Measurements from ENCODE around the gene ATXN1L. TPM values are rescaled to one million over a fixed set of nuclear protein-coding genes. Genes with fewer than 3 reads are reported as not detected.
"Not testable (repeated sequence)": the region's sequence is repeated elsewhere in the genome, so short reads cannot be mapped to it uniquely, and the experiment has no call there.

The ATXN1L gene
- total and polyA plus RNA-seq, 4 donors, result 5.7 to 15.0 (median 8.5) TPM

GRCh38 chr16:71904239-71904638 is 58.5 kb downstream of the ATXN1L start:
- Histone ChIP-seq H3K36me3 (ENCODE audit: control insufficient read depth in 4 of 4, insufficient read depth in 3 of 4, low read depth in 1 of 4, low read length in 3 of 4) (peaks cover 0 to 1% (median 0%) of the 10 kb centered on the region in 4 donors), H3K27ac (ENCODE audit: low read depth in 1 of 2, low read length in 2 of 2) (no peak overlapping the region), H3K27me3 (ENCODE audit: control insufficient read depth in 4 of 4, insufficient read depth in 4 of 4, low read length in 3 of 4) (no peaks in the 10 kb centered on the region), H3K9me3 (ENCODE audit: control insufficient read depth in 4 of 4, low read length in 3 of 4) (no peaks in the 10 kb centered on the region), H3K4me3 (ENCODE audit: low read depth in 1 of 3, low read length in 3 of 3) (no peak overlapping the region), H3K4me1 (ENCODE audit: control insufficient read depth in 4 of 4, insufficient read depth in 4 of 4, low read length in 3 of 4) (peaks cover 0 to 11% (median 2%) of the 10 kb centered on the region in 4 donors), H3K9ac (ENCODE audit: low read depth in 1 of 2, low read length in 2 of 2) (no peak overlapping the region)
- no peak for TF ChIP-seq HNF4A (conservative IDR thresholded peaks at IDR 0.05)
- TF ChIP-seq TAF1 (conservative IDR thresholded peaks at IDR 0.05), result no peak
- TF ChIP-seq RXRA (IDR thresholded peaks at IDR 0.05), result no peak
- no peak for TF ChIP-seq JUND (IDR thresholded peaks at IDR 0.05)
- no peak for TF ChIP-seq RAD21 (IDR thresholded peaks at IDR 0.05)
- TF ChIP-seq YY1 (IDR thresholded peaks at IDR 0.05), result no peak
- no peak for TF ChIP-seq CTCF (IDR thresholded peaks at IDR 0.05; ENCODE audit: low read depth, low read length, missing input control)
- 85% methylated on average over 9 of the region's 9 CpGs for WGBS
- no peak for DNase-seq (ENCODE audit: low spot score)

GRCh38 chr16:71905765-71906164 is 60.0 kb downstream of the ATXN1L start:
- H3K9me3 ChIP-seq (ENCODE audit: control insufficient read depth in 4 of 4, low read length in 3 of 4); DNase-seq (ENCODE audit: low spot score); H3K4me3 ChIP-seq (ENCODE audit: low read depth in 1 of 3, low read length in 3 of 3); H3K9ac ChIP-seq (ENCODE audit: low read depth in 1 of 2, low read length in 2 of 2); H3K27ac ChIP-seq (ENCODE audit: low read depth in 1 of 2, low read length in 2 of 2); H3K4me1 ChIP-seq (ENCODE audit: control insufficient read depth in 4 of 4, insufficient read depth in 4 of 4, low read length in 3 of 4); H3K36me3 ChIP-seq (ENCODE audit: control insufficient read depth in 4 of 4, insufficient read depth in 3 of 4, low read depth in 1 of 4, low read length in 3 of 4); H3K27me3 ChIP-seq (ENCODE audit: control insufficient read depth in 4 of 4, insufficient read depth in 4 of 4, low read length in 3 of 4): not testable (repeated sequence)
- WGBS, result 80% methylated on average over 6 of the region's 6 CpGs

Other genes starting within 250 kb of the ATXN1L start
- 1 to 10 TPM; 4.9 TPM for gene MARVELD3, start 219.8 kb upstream of the ATXN1L start, total RNA-seq
- gene MARVELD3, start 219.8 kb upstream of the ATXN1L start, polyA plus RNA-seq, result 1 to 10 TPM; 1.8 to 3.3 TPM
- 1 to 10 TPM; 5.5 to 7.8 TPM for gene PHLPP2, start 121.3 kb upstream of the ATXN1L start, total RNA-seq
- 1 to 10 TPM; 1.2 to 2.2 TPM for gene PHLPP2, start 121.3 kb upstream of the ATXN1L start, polyA plus RNA-seq
- gene AP1G1, start 37.1 kb upstream of the ATXN1L start, total RNA-seq, result 10 to 100 TPM; 41.9 to 64.4 TPM
- 10 to 100 TPM; 11.4 to 23.8 TPM for gene AP1G1, start 37.1 kb upstream of the ATXN1L start, polyA plus RNA-seq
- gene ZNF821, start 38.2 kb downstream of the ATXN1L start, total RNA-seq, result 1 to 10 TPM; 1.9 to 2.1 TPM
- 1 to 10 TPM; 1.0 to 3.0 TPM for gene ZNF821, start 38.2 kb downstream of the ATXN1L start, polyA plus RNA-seq
- gene IST1, start 49.6 kb downstream of the ATXN1L start, total RNA-seq, result 10 to 100 TPM; 65.4 to 95.3 TPM
- gene IST1, start 49.6 kb downstream of the ATXN1L start, polyA plus RNA-seq, result 10 to 100 TPM; 33.8 to 41.7 TPM
- 1 to 10 TPM; 1.2 to 3.3 TPM for gene PKD1L3, start 154.4 kb downstream of the ATXN1L start, total RNA-seq
- gene PKD1L3, start 154.4 kb downstream of the ATXN1L start, polyA plus RNA-seq, result under 1 TPM; 0.15 to 0.57 TPM
- 100 to 1,000 TPM in 1 of 2 donors, 10 to 100 TPM in 1; 14.4 to 150 TPM for gene DHODH, start 162.8 kb downstream of the ATXN1L start, total RNA-seq
- 10 to 100 TPM; 62.7 to 96.1 TPM for gene DHODH, start 162.8 kb downstream of the ATXN1L start, polyA plus RNA-seq
- over 10,000 TPM; 13,922 to 117,679 TPM for gene HP, start 208.5 kb downstream of the ATXN1L start, total RNA-seq
- over 10,000 TPM; 42,039 to 64,932 TPM for gene HP, start 208.5 kb downstream of the ATXN1L start, polyA plus RNA-seq
- 100 to 1,000 TPM in 1 of 2 donors, 10 to 100 TPM in 1; 94.5 to 129 TPM for gene HPR, start 217.2 kb downstream of the ATXN1L start, total RNA-seq
- gene HPR, start 217.2 kb downstream of the ATXN1L start, polyA plus RNA-seq, result 1,000 to 10,000 TPM in 1 of 2 donors, 100 to 1,000 TPM in 1; 201 to 1,958 TPM
- 10 to 100 TPM in 1 of 2 donors, 1 to 10 TPM in 1; 5.0 to 11.6 TPM for gene TXNL4B, start 247.6 kb downstream of the ATXN1L start, total RNA-seq
- gene TXNL4B, start 247.6 kb downstream of the ATXN1L start, polyA plus RNA-seq, result 1 to 10 TPM; 6.6 to 8.4 TPM
- 10 to 100 TPM; 27.5 to 40.9 TPM for gene DHX38, start 247.9 kb downstream of the ATXN1L start, total RNA-seq
- 10 to 100 TPM; 13.9 to 17.9 TPM for gene DHX38, start 247.9 kb downstream of the ATXN1L start, polyA plus RNA-seq